ENCODE data around the gene PLEKHA7. TPM values are rescaled to one million over a fixed set of nuclear protein-coding genes. Genes with fewer than 3 reads are reported as not detected.

The PLEKHA7 gene
- total RNA-seq, 1 donor from 2014 or later, result 15.6 TPM

- no peak overlapping the region for H3K4me3 Mint-ChIP-seq (ENCODE audit: unreplicated experiment)
- H3K36me3 Mint-ChIP-seq (ENCODE audit: unreplicated experiment), result peaks cover 6% of the 10 kb centered on the region
- peaks cover 4% of the 10 kb centered on the region for H3K4me1 Mint-ChIP-seq (ENCODE audit: unreplicated experiment)
- H3K27me3 Mint-ChIP-seq (ENCODE audit: unreplicated experiment), result no peaks in the 10 kb centered on the region
- no peak overlapping the region for H3K27ac Mint-ChIP-seq (ENCODE audit: unreplicated experiment)
- no peak for DNase-seq (ENCODE audit: extremely low spot score, unreplicated experiment)
- H3K9me3 Mint-ChIP-seq (ENCODE audit: unreplicated experiment), result no peaks in the 10 kb centered on the region
- TF ChIP-seq CTCF (IDR thresholded peaks at IDR 0.05), result no peak
Observed at GRCh38 chr11:16999116-16999515, 15.1 kb downstream of the PLEKHA7 start.

- H3K9me3 Mint-ChIP-seq (ENCODE audit: unreplicated experiment), result no peaks in the 10 kb centered on the region
- H3K36me3 Mint-ChIP-seq (ENCODE audit: unreplicated experiment), result peaks cover 6% of the 10 kb centered on the region
- no peaks in the 10 kb centered on the region for H3K27me3 Mint-ChIP-seq (ENCODE audit: unreplicated experiment)
- no peak for TF ChIP-seq CTCF (IDR thresholded peaks at IDR 0.05)
- H3K27ac Mint-ChIP-seq (ENCODE audit: unreplicated experiment), result no peak overlapping the region
- no peak overlapping the region for H3K4me3 Mint-ChIP-seq (ENCODE audit: unreplicated experiment)
- no peak for DNase-seq (ENCODE audit: extremely low spot score, unreplicated experiment)
- H3K4me1 Mint-ChIP-seq (ENCODE audit: unreplicated experiment), result peaks cover 4% of the 10 kb centered on the region
Observed at GRCh38 chr11:16997624-16998023, 16.6 kb downstream of the PLEKHA7 start.

GRCh38 chr11:16993495-16993894 is 20.7 kb downstream of the PLEKHA7 start:
- Mint-ChIP-seq H3K27ac (ENCODE audit: unreplicated experiment) (no peak overlapping the region), H3K4me3 (ENCODE audit: unreplicated experiment) (no peak overlapping the region), H3K27me3 (ENCODE audit: unreplicated experiment) (no peaks in the 10 kb centered on the region), H3K36me3 (ENCODE audit: unreplicated experiment) (peaks cover 8% of the 10 kb centered on the region), H3K4me1 (ENCODE audit: unreplicated experiment) (peaks cover 3% of the 10 kb centered on the region), H3K9me3 (ENCODE audit: unreplicated experiment) (no peaks in the 10 kb centered on the region)
- no peak for TF ChIP-seq CTCF (IDR thresholded peaks at IDR 0.05)
- no peak for DNase-seq (ENCODE audit: extremely low spot score, unreplicated experiment)

- Mint-ChIP-seq H3K27ac (ENCODE audit: unreplicated experiment) (no peak overlapping the region), H3K36me3 (ENCODE audit: unreplicated experiment) (peaks cover 8% of the 10 kb centered on the region), H3K9me3 (ENCODE audit: unreplicated experiment) (no peaks in the 10 kb centered on the region), H3K4me3 (ENCODE audit: unreplicated experiment) (no peak overlapping the region), H3K27me3 (ENCODE audit: unreplicated experiment) (no peaks in the 10 kb centered on the region), H3K4me1 (ENCODE audit: unreplicated experiment) (peaks cover 5% of the 10 kb centered on the region)
- no peak for TF ChIP-seq CTCF (IDR thresholded peaks at IDR 0.05)
- no peak for DNase-seq (ENCODE audit: extremely low spot score, unreplicated experiment)
Observed at GRCh38 chr11:16992846-16993245, 21.4 kb downstream of the PLEKHA7 start.

GRCh38 chr11:16989554-16989953 is 24.7 kb downstream of the PLEKHA7 start:
- no peak for DNase-seq (ENCODE audit: extremely low spot score, unreplicated experiment)
- Mint-ChIP-seq H3K36me3 (ENCODE audit: unreplicated experiment) (peaks cover 6% of the 10 kb centered on the region), H3K9me3 (ENCODE audit: unreplicated experiment) (no peaks in the 10 kb centered on the region), H3K27ac (ENCODE audit: unreplicated experiment) (no peak overlapping the region), H3K4me3 (ENCODE audit: unreplicated experiment) (no peak overlapping the region), H3K4me1 (ENCODE audit: unreplicated experiment) (peaks cover 33% of the 10 kb centered on the region), H3K27me3 (ENCODE audit: unreplicated experiment) (no peaks in the 10 kb centered on the region)
- TF ChIP-seq CTCF (IDR thresholded peaks at IDR 0.05), result no peak
